Measurements from ENCODE around the gene NECAP2. TPM values are rescaled to one million over a fixed set of nuclear protein-coding genes. Genes with fewer than 3 reads are reported as not detected.
A peak's percentile ranks its signal among the peaks of the same experiment; 100 is the strongest.
"Not testable (repeated sequence)": the region's sequence is repeated elsewhere in the genome, so short reads cannot be mapped to it uniquely, and the experiment has no call there.

The NECAP2 gene
- total RNA-seq, 1 experiment from 2014 or later: 45.7 TPM

DNA sequence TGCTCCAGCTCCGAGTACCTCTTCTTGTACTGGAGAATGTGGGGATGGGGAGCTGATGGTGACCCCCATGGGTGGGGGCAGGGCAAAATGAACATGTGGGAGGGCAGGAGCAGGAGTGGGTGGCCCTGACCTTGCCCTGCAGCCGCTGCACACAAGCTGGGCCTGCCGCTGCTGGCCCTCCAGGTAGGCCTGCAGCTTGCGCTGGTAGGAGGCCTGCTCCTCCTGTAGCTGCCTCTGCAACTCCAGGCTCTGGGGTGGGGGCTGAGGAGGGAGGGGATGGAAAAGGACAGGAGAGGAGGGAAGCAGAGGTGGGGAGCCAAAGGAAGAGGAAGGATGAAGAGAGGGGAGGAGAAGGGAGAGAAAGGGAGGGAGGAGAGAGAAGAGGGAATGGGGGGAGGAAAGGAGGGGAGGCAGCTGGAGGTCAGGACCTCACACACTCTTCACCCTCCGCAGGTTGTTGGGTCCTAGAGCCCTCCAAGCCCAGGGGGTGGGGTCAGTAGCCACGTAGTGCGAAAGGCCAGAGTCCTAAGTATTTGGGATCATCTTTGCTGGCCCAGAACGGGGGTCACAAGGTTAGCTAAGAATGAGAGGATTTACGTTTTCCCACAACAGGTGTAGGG is 50.6 kb downstream of the NECAP2 start:
- Histone ChIP-seq H3K9me3 (replicated peaks) (no peaks in the 10 kb centered on the region), H3K27ac (no peak overlapping the region), H3K27me3 (no peaks in the 10 kb centered on the region), H3K4me1 (no peaks in the 10 kb centered on the region), H3K36me3 (no peaks in the 10 kb centered on the region), H3K4me3 (no peak overlapping the region)
- no peak for DNase-seq

DNA sequence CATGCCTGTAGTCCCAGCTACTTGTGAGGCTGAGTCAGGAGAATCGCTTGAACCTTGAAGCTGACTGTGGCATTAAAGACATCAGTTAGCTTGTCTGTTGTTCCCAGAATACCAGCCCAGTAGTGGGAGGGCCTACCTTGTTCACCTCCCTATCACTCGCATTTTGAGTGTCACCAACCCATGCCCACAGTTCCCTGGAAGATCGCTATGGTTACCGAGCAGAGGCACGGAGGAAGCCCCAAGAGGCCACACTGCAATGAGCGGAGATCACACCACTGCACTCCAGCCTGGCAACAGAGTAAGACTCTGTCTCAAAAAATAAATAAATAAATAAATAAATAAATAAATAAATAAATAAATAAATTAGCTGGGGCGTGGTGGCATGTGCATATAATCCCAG is 52.4 kb downstream of the NECAP2 start:
- not testable (repeated sequence) for H3K27me3 ChIP-seq; H3K27ac ChIP-seq; H3K4me3 ChIP-seq; H3K4me1 ChIP-seq; H3K9me3 ChIP-seq (replicated peaks); H3K36me3 ChIP-seq; DNase-seq

DNA sequence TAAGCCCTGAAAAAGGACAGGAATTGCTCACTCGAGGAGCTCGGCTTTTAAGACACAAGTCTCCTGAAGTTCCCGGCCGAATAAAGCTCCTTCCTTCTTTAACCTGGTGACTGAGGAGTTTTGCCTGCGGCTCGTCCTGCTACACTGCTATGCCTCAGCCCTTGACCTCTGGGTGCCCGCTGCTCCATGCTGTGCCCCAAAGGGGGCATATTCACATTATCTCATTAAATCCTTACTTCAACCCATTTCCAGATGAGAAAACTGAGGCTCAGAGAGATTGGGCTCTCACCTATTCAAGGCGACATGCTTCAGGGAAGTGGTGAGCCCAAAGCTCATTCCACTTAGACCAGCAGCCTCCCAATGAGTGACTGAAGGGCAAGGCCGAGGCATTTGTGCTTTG is 53.2 kb downstream of the NECAP2 start:
- H3K4me1 ChIP-seq; H3K27me3 ChIP-seq; DNase-seq; H3K4me3 ChIP-seq; H3K36me3 ChIP-seq; H3K9me3 ChIP-seq (replicated peaks); H3K27ac ChIP-seq: not testable (repeated sequence)

DNA sequence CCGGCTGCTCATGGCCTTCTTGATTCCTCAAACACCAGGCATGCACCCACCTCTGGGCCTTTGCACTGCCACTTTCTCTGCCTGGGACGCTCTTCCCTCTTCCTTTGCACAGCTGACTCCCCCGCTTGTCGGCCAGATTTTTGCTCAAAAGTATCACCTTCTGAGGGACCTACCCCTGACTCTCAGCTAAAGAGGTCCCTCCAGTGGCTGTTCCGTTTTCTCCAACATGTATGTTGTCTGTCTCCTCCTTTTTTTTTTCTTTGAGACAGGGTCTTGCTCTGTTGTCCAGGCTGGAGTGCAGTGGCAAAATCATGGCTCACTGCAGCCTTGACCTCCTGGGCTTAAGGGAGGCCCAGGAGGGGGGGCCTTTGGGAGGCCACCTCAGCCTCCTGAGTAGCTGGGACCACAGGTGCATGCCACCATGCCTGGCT is 57.0 kb downstream of the NECAP2 start:
- not testable (repeated sequence) for H3K27ac ChIP-seq; H3K4me1 ChIP-seq; H3K9me3 ChIP-seq (replicated peaks); H3K27me3 ChIP-seq; H3K4me3 ChIP-seq; H3K36me3 ChIP-seq
- DNase-seq: peak; percentile 26 to 31

DNA sequence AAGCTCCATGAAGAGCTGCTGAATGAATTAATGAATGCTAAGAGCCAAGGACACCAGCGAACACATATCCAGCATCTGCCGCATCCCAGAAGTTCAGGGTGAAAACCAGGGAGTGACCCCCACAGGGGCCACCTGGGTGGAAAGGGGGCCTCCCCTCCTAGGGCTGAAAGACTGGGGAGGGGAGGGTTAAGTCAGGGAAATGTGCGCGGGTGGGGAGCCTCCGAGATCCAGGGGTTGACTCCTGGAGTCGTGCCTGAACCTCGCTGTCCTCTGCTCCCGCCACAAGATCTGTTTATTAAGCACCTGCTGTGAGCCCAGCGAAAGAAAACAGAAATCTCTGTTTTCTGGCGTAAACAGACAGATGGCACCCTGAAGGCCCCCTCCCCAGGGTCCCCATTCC is 57.5 kb downstream of the NECAP2 start:
- DNase-seq; H3K36me3 ChIP-seq; H3K4me1 ChIP-seq; H3K27ac ChIP-seq; H3K27me3 ChIP-seq; H3K9me3 ChIP-seq (replicated peaks): not testable (repeated sequence)
- peak overlapping the region; percentile 77 for H3K4me3 ChIP-seq

DNA sequence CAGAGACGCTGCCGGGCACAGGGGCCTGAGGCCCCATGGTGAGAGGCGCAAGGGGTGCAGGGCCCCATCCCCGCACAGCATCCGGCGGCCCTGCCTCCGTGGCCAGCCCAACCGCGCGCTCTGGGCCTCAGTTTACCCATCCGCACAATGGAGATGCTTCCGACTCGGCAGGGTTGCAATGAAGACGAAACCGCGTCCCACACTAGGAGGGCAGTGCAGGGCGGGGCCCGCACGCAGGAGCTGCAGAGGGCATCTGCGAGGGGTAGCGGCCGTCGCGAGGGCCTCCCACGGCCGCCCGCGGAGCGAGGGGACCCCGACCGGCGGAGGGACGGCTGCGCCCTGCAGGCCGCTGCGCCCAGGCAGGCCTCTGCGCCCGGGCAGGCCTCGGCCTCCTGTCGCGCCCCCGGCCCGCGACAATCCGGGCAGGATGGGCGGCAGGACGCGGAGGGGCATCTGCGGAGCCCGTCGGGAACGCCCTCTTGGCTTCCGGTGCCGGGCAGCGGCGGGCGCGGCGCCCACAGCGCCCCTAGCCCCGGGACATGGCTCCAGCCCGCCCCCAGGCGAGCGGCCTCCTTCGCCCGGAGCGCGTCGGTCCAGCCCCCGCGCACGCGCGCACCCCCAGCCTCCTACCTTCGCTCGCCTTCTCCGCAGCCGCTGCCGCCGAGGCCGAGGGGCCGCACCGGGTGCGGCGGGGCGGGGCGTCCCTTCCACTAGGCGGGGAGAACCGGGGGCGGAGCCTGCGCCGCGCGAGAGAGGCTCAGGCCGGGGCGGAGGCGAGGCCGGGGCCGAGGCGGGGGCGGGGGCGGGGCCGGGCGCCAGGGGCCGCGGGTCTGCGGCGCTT is 58.3 kb downstream of the NECAP2 start:
- Histone ChIP-seq H3K4me3 (peak overlapping the region; percentile 77), H3K4me1 (no peaks in the 10 kb centered on the region), H3K27me3 (no peaks in the 10 kb centered on the region), H3K27ac (no peak overlapping the region), H3K36me3 (no peaks in the 10 kb centered on the region), H3K9me3 (replicated peaks) (no peaks in the 10 kb centered on the region)
- peak; percentile 93 for DNase-seq

DNA sequence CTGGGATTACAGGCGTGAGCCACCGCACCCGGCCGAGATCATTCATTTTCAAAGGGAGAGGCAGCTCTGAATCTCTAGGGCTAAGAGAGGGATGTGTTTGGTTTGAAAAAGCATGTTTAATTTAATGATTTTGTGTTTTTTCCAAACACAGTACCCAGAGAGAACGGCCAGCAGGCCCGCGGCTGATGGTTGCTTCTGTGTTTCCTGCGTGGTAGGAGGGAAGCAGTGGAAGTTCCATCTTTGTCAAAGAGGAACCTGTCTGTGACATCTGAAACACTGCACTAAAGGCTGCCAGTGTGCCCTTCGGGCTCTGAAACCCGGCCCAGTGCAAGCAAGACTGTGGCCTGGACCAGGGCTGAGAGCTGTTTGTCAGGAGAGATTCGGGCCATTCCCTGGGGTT is 59.9 kb downstream of the NECAP2 start:
- H3K36me3 ChIP-seq; H3K27me3 ChIP-seq; DNase-seq; H3K27ac ChIP-seq; H3K4me1 ChIP-seq; H3K4me3 ChIP-seq; H3K9me3 ChIP-seq (replicated peaks): not testable (repeated sequence)

DNA sequence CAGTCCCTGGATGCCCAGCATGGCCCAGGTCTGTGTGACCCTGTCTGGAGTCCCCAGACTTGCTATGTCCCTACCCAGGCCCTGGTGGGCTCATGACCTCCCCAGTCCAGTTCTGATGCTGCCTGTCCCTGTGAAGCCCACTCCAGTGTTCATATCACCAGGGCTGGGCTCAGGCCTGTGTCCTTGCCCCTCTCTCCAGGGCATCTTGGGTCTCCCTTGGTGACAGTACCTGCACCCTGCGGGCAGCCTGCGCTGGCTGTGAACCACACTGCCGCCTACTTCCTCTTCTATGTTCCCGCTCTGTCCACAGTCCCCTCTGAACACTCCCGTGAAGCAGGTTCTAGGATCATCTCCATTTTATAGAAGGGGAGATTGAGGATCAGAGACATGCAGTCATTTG is 60.5 kb downstream of the NECAP2 start:
- H3K27me3 ChIP-seq; H3K36me3 ChIP-seq; H3K27ac ChIP-seq; H3K4me3 ChIP-seq; DNase-seq; H3K9me3 ChIP-seq (replicated peaks); H3K4me1 ChIP-seq: not testable (repeated sequence)

DNA sequence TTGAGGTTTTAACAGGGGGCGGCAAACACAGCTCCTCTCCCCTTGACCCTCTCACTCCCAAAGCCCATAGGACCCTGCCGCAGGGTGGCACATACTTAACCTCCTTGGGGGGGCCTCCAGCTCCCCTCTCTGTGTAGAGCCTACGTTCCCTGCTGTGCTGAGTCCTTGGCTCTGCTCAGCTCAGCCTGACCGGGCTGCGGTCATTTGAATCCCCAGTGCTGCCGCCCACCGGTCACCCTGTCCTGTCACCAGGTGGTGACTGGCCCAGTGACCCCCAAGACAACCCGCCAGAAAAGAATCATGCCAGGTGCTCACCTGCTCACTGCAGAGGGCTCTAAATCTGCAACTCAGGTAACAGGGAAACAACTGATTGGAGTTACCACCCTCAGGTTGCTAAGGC is 60.9 kb downstream of the NECAP2 start:
- H3K9me3 ChIP-seq (replicated peaks); H3K4me3 ChIP-seq; H3K27ac ChIP-seq; H3K4me1 ChIP-seq; H3K27me3 ChIP-seq; H3K36me3 ChIP-seq; DNase-seq: not testable (repeated sequence)

DNA sequence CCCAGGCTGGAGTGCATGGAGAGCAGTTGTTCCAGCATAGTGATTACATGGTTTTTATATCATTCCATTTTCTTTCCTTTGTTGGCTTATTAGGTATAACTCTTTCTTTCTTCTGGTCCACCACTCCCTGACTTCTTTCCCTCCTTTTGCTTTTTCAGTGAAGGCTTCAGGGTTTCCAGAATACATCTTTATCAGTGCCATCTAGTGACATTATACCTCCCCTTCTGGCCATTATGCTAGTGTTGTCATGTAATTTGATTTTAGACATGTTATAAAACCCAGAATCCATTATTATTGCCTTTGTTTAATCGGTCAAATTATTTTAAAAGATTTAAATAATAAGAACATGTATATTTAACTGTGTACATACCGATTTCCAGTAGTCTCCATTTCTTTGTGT is 63.0 kb downstream of the NECAP2 start:
- no peaks in the 10 kb centered on the region for H3K36me3 ChIP-seq
- H3K4me3 ChIP-seq: no peak overlapping the region
- 0 out of 2 replicates have a peak, but pooled peaks cover 3% of the 10 kb centered on the region for H3K9me3 ChIP-seq (replicated peaks)
- H3K27me3 ChIP-seq: no peaks in the 10 kb centered on the region
- H3K27ac ChIP-seq: no peak overlapping the region
- no peaks in the 10 kb centered on the region for H3K4me1 ChIP-seq
- DNase-seq: no peak

DNA sequence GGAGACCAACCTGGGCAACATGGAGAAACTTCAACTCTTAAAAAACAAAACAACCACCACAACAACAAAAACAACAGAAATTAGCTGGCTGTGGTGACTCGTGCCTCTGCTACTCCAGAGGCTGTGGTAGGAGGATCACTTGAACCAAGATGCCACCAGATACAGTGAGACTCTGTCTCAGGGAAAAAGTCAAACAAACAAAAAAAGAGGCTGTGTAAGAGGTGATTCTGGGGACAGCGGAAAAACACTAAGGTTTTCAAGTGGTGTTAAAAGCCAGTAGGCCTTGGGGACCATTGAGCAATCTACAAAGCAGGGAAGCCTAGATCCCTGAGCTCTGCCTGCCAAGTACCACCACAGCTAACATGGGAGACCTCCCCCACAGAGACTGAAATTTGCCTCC is 65.3 kb downstream of the NECAP2 start:
- DNase-seq; H3K4me3 ChIP-seq; H3K27ac ChIP-seq; H3K27me3 ChIP-seq; H3K9me3 ChIP-seq (replicated peaks); H3K36me3 ChIP-seq; H3K4me1 ChIP-seq: not testable (repeated sequence)

DNA sequence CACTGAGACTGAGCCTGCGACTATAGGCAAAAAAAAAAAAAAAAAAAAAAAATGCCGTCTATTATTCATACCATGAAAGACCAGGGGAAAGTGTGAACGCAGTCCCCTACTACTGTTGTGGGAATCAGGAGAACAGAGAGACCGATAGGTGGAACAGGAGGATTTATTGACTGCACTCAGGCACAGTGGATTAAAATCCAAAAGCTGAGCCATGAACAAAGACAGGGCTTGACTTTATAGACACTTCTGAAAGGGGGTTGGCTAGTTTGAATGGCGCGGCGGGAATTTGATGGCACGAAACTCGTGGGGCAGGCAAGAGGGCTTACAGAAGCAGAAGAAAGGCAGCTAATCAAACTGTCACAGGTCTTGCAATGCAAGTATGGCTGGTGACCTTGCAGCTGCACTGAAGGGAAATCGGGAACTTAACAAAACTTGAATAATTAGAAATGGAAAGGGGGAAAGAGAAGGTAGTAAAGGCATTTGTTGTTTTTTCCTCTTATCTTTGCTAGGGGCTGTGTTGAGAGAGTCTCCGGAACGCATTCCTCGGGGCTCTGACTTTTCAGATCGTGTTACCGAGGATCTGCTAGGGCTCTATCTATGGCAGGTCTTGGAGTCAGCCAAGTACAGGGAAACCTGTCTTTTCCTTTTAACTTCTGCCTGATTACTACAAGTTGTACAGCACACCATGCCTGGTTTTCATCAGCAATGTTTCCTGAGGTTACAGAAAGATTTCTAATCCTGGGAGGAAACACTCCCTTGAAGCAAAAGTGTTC is 66.0 kb downstream of the NECAP2 start:
- not testable (repeated sequence) for H3K4me1 ChIP-seq; H3K27ac ChIP-seq; H3K4me3 ChIP-seq; H3K9me3 ChIP-seq (replicated peaks); H3K27me3 ChIP-seq; H3K36me3 ChIP-seq
- peak in 1 of 2 experiments; percentile 30 for DNase-seq

DNA sequence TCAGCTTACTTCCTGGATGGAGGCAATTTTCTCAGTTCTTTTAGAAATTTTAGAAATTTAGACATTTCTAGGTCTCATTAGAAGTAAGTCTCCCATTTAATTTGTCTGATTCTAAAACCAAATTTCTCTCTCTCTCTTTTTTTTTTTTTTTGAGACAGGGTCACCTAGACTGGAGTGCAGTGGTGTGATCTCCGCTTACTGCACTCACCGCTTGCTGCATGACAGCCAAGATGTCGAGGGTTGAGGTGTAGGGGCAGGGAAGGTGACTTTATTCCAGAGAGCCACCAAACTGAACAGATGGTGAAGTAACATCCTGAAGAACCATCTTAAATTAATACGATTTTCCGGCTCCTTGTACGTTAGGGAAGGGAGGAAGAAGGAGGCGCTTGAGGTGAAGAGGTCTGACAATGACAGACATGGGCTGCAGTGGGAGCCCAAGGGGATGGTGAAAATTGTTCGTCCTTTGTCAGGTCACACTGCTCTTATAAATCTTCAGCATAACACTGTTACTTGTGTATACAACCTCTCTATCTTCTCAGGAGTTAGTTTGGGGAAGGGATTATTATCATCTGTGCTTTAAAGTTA is 68.4 kb downstream of the NECAP2 start:
- not testable (repeated sequence) for H3K4me1 ChIP-seq; H3K27ac ChIP-seq; H3K9me3 ChIP-seq (replicated peaks); H3K36me3 ChIP-seq; H3K27me3 ChIP-seq; DNase-seq; H3K4me3 ChIP-seq
